ENCODE measurements around the gene PDE7B.

The PDE7B gene

DNA sequence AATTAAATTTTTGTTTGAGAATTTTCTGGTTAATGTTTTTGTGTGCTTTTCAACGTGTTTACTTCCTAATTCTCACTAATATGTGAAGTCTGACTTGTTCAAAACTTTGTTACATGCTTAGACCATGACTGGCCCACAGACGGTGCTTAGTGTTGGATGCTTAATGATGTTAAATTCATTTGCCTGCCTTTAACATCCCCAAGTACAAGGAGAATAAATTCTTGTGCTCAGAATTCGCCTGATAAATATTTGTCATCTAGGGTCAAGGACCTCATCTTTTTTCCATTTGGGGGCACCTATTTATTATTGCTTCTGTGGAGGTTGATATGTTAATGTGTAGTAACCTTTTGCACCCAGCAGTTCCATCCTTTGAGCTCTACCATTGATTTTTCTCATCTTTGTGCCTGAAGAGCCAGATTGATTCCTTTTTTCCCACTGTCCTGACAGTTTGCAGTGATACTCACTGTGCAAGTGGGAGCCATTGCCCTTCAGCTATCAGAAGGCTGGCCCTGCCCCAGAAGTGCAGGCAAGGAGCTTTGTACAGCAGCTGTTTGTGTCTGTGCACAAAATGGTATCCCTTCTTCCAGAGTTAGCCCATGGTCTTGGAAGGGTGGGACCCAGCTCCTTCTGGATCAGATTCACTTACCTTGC lies 170.8 kb downstream of the PDE7B start:
- DNase-seq (ENCODE audit: low read depth in 1 of 2, low spot score in 1 of 2): no peak

DNA sequence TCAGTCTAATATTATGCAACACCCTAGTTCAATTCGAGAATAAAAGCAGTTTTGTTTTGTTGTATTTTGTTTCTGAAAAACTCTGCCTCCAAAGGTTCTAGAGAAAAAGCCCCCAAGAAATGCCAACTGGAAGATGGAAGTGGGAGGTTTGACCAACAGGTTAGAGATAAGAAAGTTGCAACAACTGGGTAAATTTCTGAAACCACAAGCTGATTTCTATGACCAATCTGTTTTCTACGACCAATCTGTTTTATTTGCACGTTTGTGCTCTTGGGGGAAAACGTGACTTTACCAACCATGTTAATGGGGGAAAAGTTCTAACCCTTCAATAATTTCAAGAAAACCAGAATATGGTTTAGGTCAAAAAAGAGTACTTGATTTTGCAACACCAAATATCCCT lies 173.2 kb downstream of the PDE7B start:
- no peak for DNase-seq (ENCODE audit: low read depth in 1 of 2, low spot score in 1 of 2)

DNA sequence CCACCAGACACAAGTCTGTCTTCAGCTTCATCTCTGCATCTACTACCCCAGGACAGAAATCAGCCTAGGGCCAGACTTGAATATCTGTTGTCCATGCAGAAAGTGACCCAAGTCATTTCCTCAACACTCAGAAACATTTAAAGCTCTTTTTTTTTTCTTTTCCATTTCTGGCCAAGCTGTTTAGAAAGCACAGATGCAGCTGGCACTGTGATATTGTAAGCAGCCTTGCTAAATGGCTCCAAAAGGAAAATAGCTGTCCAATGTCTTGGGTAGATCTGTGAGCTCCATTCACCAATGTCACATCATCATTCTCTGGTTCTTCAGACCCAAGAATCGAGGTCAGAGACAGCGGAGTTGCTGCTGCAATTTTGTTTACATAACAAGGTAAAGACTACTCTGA lies 174.2 kb downstream of the PDE7B start:
- no peak for DNase-seq (ENCODE audit: low read depth in 1 of 2, low spot score in 1 of 2)

GRCh38 chr6:136030131-136030530 lies 178.6 kb downstream of the PDE7B start:
- DNase-seq (ENCODE audit: low read depth in 1 of 2, low spot score in 1 of 2): no peak

DNA sequence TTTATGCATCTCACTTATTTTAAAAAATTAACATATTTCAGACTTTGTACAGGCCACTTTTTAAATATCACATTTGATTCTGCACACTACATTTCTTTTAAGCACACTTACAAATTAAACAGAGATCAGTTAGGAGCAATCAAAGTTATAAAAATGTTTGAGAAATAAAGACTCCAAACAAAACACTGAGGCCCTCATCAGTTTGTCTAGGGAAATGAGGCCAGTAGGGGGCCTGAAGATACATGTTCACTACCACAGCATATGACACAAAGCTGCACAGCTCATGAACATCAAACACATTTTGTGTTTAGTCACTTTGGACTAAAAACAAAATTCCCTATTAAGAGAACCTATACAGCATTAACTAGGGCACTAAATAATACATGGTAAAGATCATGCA lies 180.5 kb downstream of the PDE7B start:
- DNase-seq (ENCODE audit: low read depth in 1 of 2, low spot score in 1 of 2): no peak

DNA sequence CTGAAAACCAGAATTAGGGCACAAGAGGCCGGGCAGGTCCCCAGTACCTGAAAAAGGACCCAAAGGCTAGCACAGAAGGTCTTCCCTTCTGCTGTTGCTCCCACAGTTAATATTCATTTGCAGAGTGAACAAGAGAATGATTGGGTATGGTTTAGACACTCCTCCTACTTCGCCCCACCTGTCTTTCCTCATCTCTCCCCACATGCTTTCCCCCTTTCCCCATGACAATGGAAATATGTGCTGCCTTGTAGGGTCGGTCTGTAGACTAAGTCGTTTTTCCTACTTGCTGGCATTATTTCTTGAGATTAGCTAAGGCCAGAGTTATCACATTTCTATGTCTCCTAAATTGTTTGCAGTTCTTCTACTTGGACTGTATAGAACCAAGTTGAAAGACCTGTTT lies 181.9 kb downstream of the PDE7B start:
- DNase-seq (ENCODE audit: low read depth in 1 of 2, low spot score in 1 of 2): no peak

DNA sequence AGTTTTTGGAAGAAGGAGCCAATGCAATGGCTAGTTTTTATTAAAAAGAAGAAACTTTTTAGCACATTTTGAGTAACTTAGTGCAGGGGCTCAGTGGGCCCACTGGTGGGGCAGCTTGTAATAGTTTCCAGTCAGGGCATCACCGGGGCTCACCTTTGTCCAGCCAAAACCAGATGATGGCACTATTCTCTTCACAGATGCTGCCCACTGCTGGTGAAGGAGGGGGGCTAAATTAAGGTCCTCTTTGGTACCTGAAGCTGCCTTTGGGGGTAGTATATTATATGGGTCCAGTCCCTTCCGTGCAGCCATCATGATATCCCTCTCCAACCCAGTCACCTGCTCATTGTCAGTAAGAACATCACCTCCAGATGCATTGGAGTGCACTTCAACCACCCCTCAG lies 182.9 kb downstream of the PDE7B start:
- no peak for DNase-seq (ENCODE audit: low read depth in 1 of 2, low spot score in 1 of 2)

DNA sequence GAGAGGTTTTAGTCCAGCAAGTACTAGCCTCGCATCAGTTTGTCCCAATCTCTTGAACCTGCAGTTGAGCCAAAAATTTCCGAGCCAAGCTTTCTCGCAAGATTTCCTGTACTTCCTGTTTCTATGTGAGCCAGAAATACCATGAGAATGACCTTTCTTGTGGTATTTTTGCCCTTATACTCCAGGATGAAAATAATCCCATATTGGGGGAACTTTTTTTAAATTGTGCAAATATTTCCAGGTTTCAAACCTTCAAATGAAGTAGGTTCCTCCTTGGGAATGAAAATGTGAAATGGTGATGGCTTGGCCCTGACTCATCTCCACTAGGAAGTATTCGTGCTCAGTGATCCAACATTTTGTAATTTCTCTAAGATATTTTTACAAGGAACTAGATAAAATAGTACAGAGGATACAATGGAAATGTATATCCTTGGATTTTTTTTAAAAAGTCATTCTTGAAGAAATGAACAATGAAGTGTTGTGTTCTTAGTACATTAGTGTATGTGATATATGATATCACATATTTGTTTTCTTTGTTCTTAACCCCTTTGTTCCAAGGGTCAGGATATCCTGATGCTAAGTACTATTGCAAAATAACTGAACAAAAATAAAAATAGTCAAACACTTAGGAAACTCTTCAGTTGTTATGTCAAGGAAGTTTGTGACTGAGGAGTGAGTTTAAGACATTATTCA lies 184.0 kb downstream of the PDE7B start:
- DNase-seq (ENCODE audit: low read depth in 1 of 2, low spot score in 1 of 2): no peak

DNA sequence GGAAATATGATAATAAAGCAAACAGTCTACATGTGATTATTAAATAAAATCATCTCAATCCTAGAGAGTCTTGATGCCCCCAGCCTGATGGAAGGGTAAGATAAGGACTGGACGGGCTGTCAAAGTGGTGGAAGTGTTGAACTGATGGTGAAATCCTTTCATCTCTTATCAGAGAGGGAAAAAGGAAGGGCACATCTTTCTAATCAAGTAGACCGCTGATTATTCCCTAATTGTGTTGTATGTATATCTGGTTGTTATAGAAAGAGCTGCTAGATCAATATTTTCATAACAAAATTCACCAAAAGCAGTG lies 184.5 kb downstream of the PDE7B start:
- DNase-seq (ENCODE audit: low read depth in 1 of 2, low spot score in 1 of 2): no peak

DNA sequence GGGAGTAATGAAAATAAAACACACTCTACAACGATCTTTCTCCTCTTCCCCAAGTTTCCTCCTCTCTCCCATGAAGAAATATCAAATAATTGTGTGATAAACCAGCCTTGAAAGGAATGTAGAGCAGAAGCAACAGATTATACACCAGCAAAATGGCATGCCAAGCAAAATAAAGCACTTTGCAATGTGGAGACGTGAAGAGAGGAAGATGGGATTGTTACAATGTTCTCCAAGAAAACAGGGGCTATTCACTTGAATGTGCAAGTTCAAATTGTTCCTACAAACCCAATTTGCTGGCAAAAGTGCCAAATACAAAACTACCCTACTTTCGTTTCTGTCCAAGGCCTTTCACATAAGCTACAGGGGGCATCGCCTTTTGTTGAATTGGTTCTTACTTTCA lies 185.1 kb downstream of the PDE7B start:
- no peak for DNase-seq (ENCODE audit: low read depth in 1 of 2, low spot score in 1 of 2)

GRCh38 chr6:136037242-136037875 lies 185.9 kb downstream of the PDE7B start:
- no peak for DNase-seq (ENCODE audit: low read depth in 1 of 2, low spot score in 1 of 2)

GRCh38 chr6:136037876-136038460 lies 186.5 kb downstream of the PDE7B start:
- no peak for DNase-seq (ENCODE audit: low read depth in 1 of 2, low spot score in 1 of 2)

DNA sequence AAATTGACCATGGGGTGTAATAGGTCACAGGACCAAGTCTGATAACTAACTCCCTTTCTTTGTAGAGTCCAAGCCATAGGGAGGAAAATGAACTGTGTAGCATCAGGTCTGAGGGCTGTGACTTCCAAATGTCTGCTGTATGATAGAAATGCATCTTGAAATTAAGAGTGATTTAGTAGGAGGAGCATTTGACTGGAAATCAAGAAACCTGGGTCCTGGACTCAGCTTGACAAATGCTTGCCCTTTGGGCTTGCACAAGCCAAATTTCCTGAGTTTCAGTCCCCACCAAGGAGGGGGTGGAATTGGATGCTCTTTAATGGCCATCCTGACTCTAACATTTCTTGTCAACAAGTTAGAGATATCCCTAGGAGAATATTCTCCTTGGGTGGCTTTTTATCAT lies 187.0 kb downstream of the PDE7B start:
- DNase-seq (ENCODE audit: low read depth in 1 of 2, low spot score in 1 of 2): no peak

DNA sequence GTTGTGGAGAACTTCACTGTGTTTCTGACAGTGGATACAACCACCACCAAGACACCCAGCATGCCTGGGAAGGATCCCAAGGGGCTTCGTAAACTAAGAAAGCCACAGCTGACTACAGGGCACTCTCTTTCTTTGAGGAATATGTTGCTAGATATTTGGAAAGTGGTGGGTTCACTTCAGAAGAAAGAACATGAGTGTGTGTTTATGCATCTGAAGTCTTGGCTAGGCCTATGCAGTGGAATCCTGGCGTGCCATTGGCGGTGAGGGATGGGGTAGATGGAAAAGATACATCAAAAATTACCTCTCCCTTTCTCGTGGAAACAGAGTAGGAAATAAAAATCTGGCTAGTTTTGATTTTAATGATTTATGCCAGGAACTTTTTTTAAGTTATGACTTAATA lies 187.7 kb downstream of the PDE7B start:
- no peak for DNase-seq (ENCODE audit: low read depth in 1 of 2, low spot score in 1 of 2)

DNA sequence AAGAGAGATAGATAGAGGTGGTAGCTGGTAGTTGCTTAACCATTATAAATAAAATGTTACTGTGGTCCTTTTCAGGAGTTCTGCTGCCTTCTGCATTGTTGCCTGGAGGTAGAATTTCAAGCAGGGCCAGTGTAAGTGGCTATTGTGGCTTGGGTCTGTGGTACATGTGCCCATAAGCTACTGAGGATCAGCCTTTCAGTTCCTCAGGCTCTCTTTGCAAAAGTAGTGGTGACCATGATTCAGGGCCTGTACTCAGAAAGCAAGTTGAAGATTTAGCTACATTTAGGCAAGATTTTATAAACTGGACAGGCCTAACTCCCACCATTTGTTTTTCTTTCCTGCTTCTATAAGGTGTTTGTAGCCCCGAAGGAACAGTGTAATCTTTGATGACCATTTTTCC lies 199.0 kb downstream of the PDE7B start:
- DNase-seq (ENCODE audit: low read depth in 1 of 2, low spot score in 1 of 2): no peak

DNA sequence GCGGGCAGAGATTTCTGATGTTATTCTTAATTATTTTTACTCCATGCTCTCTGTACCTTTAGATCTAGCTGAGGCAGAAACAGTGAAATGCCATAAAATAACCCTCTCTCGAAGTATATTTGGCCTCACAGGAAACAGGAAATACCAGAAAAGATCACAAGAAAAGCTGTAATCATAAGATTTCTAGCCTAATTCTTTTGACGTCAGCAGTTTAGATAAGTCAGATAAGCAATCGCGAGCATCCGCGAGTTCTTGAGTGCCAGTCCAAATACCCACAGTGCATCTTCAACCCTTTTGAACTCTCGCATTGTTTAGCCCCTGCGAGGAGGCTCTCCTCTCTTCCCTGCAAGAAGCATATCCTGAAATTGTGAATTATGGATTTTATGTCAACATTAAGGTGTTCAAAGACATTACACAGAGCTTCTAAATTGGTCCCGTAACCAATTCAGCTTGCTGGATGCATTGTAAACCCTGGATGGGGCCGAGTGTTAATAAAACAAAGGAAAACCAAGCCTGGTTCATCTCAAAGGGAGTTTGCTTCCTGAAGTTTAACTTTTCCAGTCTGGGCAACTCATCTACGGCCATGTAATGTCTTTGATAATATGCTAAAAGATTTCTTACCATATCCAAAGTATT lies 199.8 kb downstream of the PDE7B start:
- DNase-seq (ENCODE audit: low read depth in 1 of 2, low spot score in 1 of 2): no peak

DNA sequence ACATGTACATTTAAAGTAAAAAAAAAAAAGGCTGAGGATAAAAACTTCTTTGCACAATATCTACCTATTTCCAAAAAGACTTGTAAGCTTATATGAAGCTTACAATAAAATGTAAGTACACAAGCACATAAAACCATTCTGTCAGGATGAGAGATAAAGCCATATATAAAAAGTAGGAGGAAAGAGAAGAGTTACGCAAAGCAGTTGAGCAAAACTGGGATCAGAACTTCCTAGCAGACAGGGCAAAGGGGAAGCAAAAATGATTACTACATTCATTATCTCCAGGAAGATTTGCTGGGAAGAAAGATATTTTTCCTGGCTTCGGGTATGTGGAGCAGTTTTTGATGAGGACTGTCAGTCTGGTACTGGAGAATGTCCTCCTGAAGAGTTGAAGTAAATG lies 200.5 kb downstream of the PDE7B start:
- DNase-seq (ENCODE audit: low read depth in 1 of 2, low spot score in 1 of 2): no peak

GRCh38 chr6:136058852-136059251 lies 207.4 kb downstream of the PDE7B start:
- no peak for DNase-seq (ENCODE audit: low read depth in 1 of 2, low spot score in 1 of 2)

- DNase-seq (ENCODE audit: low read depth in 1 of 2, low spot score in 1 of 2): no peak
Observed at GRCh38 chr6:136059308-136059707, 207.8 kb downstream of the PDE7B start.

DNA sequence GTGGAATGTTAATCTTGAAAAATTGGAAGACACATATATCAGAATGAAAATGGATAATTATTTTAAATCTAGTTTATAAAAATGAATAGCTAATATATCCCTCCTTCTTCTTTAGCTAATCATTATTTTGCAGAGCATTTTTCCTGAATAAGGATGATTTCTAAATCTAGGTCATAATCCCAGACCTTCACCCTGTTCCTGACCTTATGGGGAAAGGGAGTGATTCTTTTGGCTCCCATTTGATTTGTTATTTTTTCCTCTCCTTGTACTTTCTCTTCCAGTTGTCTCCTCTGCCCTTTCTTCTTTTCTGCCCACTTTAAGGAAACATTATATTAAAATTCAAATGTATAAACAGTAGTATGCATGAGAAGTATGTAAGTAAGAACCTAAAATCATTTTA lies 208.6 kb downstream of the PDE7B start:
- DNase-seq (ENCODE audit: low read depth in 1 of 2, low spot score in 1 of 2): no peak

- no peak for DNase-seq (ENCODE audit: low read depth in 1 of 2, low spot score in 1 of 2)
Observed at GRCh38 chr6:136060759-136061158, 209.3 kb downstream of the PDE7B start.

DNA sequence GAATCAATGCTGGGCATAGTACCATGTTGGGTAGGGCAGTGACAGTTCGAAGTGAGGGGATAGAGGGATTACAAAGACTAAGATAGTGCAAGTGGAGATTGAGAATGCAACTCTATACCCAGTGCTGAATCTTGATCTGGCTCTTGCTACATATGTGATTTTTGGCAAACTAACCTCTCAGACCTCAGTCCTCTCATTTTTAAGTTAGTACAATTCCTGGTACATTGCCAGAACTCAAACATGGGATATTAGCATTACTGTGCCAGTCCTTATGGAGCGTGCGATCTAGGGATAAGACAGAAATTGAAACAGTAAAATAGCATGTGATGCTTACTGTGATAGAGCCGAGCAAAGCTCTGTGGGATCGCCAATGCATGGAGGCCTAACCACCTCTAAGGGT lies 210.2 kb downstream of the PDE7B start:
- DNase-seq (ENCODE audit: low read depth in 1 of 2, low spot score in 1 of 2): no peak
